GM10266 (cell line): ENCODE measurements around the gene COIL.

Experiments
- DNase-seq: peaks from one replicate; pipeline ENCODE4 v3.0.0; 2012; ENCODE audit errors: extremely low spot score
- CTCF ChIP-seq: IDR thresholded peaks from 2 replicates; pipeline ENCODE4 v1.5.1; 2012; ENCODE audit warnings: mild to moderate bottlenecking, low read depth; ENCODE audit not compliant: control insufficient read depth, insufficient read depth; ENCODE audit errors: missing control alignments

COIL gene

GRCh38 chr17:56926270-56926669 lies 34.6 kb downstream of the COIL start:
- no peak for TF ChIP-seq CTCF
- no peak for DNase-seq

DNA sequence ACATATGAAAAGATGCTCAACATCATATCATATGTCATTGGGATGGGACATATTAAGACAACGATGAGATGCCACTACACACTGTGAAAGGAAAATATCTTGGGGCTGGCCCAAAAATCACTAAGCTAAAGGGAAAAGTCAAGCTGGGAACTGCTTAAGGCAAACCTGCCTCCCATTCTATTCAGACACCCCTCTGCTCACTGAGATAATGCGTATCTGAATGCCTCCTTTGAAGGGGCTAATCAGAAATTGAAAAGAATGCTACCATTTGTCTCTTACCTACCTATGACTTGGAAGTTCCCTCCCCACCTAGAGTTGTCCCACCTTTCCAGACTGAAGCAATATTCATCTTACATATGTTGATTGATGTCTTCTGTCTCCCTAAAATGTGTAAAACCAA lies 35.8 kb downstream of the COIL start:
- DNase-seq: no peak
- no peak for TF ChIP-seq CTCF

DNA sequence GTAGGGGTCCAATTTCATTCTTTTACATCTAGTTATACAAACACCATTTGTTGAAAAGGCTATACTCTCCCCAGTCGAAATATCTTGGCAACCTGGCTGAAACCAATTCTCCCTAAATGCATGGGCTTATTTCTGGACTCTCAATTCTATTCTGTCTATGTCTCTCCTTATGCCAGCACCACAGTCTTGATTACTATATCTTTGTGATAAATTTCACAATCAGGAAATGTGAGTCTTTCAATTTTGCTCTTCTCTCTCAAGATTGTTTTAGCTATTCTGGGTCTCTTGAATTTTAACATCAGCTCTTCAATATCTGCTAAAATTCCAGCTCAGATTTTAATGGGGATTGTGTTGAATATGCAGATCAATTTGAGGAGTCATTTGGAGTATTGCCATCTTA lies 41.1 kb downstream of the COIL start:
- no peak for DNase-seq
- TF ChIP-seq CTCF: no peak

- TF ChIP-seq CTCF: no peak
- no peak for DNase-seq
Measured at GRCh38 chr17:56918916-56919315, 41.9 kb downstream of the COIL start.

- no peak for TF ChIP-seq CTCF
- DNase-seq: no peak
Measured at GRCh38 chr17:56917559-56918296, 43.1 kb downstream of the COIL start.

GRCh38 chr17:56914581-56915273 lies 46.1 kb downstream of the COIL start:
- TF ChIP-seq CTCF: no peak
- DNase-seq: no peak
